GM08714 (cell line): ENCODE results near the gene PAX3.

Source experiments
- H3K4me3 ChIP-seq: fragments of 200-500 bp; sonication (Bioruptor generic); 2 replicates; pipeline ENCODE4 v1.5.1; 2014; ENCODE audit warnings: mild to moderate bottlenecking, low read length, inconsistent platforms
- ZNF274 ChIP-seq: IDR thresholded peaks from 2 replicates; pipeline ENCODE4 v1.6.1; 2012; ENCODE audit warnings: mild to moderate bottlenecking, low read depth, low read length

The PAX3 gene

DNA sequence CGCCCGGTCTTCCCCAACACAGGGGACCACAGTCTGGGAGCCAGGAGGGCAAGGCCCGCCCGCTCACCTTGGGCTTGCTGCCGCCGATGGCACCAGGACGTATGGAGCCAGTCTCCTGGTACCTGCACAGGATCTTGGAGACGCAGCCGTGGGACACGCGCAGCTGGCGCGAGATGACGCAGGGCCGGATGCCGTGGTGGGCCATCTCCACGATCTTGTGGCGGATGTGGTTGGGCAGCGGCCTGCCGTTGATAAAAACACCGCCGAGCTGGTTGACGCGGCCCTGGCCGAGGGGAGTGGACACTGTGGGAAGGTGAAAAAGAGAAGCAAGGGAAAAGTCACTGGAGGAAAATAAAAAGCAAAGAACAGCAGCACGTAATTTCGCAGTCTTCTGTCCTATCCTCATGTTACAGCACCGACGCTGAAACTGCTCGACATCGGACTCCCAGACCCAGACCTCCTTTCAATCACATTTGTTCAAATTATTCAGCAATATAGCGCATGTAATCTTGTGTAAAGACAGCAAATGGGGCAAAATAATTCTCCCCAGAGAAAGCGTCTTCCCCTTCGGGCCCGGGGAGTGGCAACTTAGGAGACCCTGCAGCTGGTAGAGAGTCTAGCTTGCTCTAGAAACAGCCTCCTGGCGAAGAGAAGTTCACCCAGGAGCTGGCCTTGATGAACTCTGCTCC lies 1.7 kb downstream of the PAX3 start:
- no peak for TF ChIP-seq ZNF274

DNA sequence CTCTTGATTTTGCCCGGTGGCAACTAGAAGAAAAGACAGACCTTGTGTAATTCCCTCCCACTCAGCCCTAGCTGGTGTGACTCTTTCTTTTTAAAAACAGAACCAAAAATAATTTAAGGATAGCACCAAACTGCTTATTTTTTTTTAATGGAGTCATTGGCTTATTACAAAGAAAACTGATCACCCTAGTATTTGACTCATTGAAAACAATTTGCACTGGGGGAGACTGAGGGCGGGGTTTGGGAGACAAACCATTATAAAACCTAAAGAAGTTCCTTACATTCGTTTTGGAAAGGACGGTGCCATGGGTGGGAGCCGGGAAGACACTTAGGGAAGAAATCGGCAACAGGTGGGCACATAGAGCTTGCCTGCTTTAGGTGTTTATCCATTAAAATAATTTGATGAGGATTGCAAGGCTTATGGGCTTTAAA lies 2.5 kb downstream of the PAX3 start:
- H3K4me3 ChIP-seq, result no peak overlapping the region
- no peak for TF ChIP-seq ZNF274

More for the DNA sequence above, 1.7 kb downstream of the PAX3 start:
- no peak overlapping the region; the same call in 1 of the 2 replicates for H3K4me3 ChIP-seq

DNA sequence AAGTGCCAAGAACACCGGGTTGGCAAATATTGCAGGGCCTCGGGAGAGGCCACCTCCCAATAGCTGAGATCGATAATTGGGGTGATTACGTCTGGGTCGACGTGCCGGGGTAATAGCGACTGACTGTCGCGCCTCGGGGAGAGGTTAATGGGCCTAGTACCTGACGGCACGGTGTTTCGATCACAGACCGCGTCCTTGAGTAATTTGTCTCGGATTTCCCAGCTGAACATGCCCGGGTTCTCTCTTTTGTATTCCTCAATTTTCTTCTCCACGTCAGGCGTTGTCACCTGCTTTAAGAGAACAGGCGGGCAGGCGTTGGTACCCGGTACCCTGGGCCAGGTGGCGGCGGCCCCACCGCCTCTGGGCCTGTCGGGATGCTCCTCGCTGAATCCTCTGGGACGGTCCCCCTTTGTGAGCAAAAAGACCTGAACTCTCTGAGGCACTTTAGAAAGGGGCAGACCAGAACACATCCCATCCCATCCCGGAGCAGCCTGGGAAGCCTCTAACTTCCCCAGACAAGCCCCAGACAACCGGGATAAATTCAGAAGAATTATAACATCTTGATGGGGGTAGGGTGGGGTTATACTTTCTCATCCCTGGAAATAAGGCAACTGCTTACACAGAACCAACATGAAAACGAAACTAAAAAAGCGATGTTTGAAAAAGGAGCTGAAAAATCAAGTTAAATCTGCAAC lies 3.3 kb downstream of the PAX3 start:
- peak overlapping the region; percentile 3; the same call in 1 of the 2 replicates for H3K4me3 ChIP-seq
- TF ChIP-seq ZNF274, result no peak

DNA sequence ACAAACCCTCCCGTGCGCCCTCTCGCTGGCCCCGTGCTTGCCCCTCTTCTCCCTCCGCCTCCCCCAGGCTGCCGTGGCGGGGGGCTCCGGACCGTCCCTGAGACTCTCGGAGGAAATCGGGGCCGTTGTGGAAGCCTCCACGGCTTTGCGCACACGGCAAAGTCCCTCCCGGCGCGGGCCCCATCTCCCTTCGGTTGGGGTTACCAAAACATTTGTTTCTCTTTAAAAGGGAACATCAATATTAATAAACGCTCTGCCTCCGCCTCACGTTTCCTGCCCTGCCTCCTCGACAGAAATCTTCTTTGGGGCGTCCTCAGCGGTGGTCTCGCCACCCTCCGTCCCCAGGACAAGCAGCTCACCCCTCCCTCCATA lies 3.8 kb downstream of the PAX3 start:
- no peak for TF ChIP-seq ZNF274
- H3K4me3 ChIP-seq, result peak overlapping the region; percentile 0; the same call in 1 of the 2 replicates

DNA sequence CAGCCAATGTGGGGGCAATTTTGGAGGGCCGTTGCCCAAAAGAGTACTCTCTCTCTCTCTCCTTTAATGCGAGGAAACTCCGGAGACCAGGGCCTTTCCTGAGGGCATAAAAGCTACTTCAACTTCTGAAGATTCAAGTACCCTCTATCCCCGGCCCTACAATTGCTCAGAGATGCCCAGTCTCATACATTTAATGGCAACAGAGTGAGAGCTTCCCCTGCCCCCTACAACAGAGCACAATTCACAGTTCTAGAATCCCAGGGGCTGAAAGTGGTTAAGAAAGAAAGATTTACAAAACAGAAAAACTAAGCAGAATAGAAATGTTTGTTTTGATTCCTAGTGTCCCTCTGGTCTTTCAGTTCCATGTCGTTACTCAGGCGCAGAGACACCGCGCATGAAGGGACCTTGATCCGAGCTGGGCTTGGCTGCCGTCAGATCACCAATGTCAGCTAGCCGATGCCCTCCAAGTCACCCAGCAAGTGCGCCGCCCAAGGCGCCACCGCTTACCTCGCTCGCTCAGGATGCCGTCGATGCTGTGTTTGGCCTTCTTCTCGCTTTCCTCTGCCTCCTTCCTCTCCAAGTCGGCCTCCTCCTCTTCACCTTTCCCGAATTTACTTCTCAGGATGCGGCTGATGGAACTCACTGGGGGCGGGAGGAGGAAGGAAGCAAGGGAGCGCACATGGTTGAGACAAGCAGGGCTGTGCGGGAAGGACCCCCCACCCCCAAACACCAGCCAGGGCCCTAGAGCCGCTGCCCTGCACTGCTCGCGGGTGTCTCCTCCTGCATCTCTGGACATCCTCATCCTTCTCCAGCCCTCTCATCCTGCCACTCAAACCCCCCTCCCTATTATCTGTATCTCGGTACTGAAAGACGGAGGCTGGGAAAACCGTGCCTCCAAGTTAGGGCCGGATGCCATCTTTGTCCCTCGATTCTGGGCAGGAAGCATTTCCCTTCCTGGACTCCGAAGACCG lies 4.9 kb downstream of the PAX3 start:
- H3K4me3 ChIP-seq, result no peak overlapping the region
- no peak for TF ChIP-seq ZNF274

DNA sequence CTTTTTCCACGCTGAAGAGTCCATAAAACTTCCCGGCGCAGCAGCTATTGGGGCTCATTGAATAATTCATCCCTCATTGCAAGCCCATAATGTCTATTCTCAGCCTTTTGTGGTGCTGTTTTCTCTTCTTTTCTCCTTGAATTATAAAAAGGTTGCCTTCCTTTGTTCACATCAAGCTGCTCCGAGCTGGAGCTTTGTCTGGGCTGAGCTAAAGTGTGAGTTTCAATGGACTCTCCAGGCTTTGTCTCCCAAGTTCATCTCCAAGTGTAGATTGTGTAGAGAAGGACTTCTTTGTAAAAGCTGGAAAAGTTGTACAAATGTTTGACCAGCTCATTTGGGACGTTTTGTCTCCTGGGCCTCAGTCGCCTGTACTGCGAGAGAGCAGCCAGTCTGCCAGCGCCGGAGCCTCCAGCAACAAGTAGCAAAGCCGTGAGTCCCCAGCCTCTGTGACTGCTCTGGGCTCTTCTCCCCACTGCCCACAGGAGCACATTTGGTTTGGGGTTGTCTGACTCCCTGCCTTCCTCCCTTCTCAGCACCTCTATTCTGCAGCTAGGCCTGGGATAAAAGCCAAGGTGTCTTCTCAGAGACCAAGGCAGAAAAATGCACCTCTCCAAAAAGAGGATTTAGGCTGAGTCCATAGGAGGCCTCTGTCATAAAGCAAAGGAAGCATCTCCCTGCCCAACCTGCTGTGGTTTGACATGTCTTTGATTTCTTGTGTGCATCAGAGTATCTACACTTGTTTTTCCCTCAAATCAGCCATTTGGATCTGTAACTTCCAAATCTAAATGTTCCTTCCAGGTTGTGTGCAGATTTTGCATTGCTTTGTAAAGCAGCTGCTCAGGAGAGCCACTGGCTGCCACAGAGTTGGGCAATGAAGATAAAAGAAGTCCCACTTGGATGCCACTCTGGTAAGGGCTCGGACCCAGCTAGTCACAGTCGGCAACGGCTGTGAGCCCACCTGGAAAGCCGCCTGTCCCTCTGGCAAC lies 6.4 kb downstream of the PAX3 start:
- no peak overlapping the region for H3K4me3 ChIP-seq
- TF ChIP-seq ZNF274, result no peak

DNA sequence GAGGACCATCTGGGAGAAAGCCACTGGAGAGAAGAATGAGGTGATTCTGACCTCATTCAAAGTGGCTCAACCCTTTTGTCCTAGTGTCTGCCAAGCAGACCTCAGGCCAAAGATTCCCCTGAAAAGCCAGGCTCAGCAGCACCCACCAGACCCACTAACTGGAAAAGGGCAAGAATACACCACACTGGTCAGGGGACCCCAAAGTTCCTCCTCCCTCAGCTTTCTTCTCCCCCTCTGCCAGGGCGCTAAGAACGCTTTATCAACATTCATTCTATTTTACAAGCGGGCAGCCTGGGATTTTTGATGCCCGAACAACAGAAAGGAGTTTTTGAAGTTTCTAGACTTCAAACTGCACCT lies 7.3 kb downstream of the PAX3 start:
- TF ChIP-seq ZNF274, result no peak
- no peak overlapping the region for H3K4me3 ChIP-seq

DNA sequence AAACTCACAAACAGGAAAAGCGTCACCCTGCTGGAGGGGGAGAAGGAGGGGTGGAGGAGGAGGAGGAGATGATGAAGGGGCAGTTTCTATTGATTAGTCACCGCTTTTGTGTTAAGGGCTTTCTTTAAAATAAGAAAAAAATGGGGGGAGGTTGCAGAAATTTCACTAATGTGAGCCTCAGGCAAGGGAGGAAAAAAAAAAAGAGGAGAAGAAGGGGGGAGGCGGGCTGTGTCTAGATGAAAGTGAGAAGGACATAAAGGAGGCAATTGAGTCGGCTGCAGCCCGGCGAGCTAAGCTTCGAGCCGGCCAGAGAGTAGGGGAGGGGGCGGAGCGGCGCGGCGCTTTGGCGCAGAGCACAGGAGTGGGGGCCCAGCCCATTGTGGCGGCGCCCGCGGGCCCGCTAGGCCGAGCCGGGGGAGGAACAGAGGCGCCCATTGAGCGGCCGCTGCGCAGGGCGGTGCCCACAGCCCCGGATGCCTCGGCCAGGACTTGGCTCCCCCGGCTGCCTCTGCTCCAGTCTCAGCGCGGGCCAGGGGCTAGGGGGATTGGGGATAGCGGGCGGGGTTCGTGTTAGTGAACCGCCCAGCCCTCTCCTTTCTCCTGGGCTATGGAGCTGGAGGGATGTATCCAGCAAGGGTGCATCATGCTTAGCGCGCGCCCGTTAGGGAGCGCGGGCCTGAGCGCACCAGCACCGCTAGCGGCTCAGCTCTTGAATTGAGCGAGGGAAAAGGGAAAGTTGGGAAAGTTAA lies 7.9 kb downstream of the PAX3 start:
- TF ChIP-seq ZNF274, result no peak
- H3K4me3 ChIP-seq, result no peak overlapping the region

DNA sequence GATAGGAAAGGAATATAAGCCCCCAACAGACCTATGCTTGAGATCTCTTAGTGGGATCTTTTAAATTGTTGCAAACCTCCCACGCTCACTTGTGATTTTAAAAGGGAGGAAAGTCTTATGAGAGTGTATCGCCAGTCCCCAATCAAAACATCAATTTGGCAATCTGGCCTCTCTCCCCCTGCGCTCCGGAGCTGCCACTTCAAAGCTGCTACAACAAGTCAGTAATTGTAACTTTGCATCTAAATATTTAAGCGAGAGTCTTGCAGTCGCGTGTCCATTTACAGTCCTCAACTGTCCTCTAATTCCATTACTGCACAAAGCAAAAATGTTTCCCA lies 8.4 kb downstream of the PAX3 start:
- no peak overlapping the region for H3K4me3 ChIP-seq
- no peak for TF ChIP-seq ZNF274

DNA sequence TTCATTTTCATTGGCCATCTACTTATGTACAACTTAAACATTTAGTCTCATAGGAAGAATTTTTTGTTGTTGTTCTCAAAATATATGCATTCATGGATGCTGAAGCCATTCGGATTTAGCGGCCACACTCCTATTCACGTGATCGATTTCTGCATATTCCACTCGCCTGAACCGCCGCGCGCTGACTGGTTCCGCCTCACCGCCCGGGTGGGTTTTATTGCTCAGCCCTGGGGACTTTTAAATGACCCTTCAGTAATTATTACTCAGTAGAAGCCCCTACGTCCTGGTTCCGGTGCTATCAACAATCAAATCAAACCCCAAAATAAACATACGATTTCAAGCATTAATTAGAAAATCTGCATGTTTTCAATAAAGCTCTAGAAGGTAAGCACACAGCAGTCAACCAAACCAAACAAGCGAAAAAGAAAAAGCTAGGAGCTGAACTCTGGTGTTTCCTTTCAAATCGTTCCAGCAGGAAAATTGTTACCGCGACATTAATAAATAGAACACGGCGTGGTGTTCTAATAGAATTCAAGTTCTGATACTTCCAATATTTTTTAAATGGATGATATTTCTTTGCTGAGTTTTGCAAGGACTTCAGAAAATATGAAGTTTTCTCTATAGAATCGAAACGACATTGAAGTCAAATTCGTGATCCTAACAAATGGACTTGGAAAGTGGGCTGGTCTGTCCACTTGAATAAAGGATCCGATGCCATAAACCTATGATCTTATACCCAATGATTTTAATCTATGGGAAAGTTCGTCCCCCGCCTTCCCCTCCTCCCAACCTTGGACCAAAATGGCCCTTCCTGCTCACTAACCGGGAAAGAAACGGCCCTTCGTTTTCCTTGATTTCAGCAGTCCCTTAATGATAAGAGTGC lies 9.3 kb downstream of the PAX3 start:
- no peak for TF ChIP-seq ZNF274
- H3K4me3 ChIP-seq, result no peak overlapping the region

DNA sequence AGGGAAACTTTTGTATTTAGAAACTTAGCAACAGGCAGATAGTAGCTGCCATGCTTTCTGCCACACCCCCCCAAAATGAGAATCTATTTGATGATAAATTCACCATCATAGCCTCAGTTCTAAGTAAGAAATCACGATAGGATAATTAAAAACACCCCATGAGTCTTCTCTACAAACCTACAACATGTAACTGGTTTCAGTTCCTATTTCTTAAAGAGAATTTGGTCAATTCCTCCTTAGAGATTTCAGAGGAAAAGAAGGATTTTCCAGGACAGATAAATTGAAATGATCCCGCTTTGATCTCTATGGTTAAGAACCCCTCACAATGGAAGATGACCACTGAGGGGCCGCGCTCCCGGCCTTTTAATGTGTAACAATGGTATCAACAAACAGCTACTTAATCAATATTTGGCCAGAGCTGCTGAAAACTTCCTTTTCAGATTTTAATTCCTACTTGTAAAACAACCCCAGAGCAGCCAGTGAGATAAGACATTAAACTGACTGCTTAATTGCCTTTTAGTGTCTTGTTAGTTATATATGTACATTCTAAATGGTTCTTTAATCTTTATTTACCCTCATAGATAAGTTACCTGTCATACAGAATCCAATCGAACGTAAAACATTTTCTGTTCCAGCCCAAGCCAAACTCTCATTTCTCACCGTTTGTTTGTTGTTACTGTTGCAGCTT lies 10.1 kb downstream of the PAX3 start:
- H3K4me3 ChIP-seq, result no peak overlapping the region
- TF ChIP-seq ZNF274, result no peak
